Measurements from ENCODE around the gene CAND1.

Gene CAND1

GRCh38 chr12:67344979-67345710 is 76.0 kb downstream of the CAND1 start:
- no peak for DNase-seq (ENCODE audit: low read depth)

- DNase-seq (ENCODE audit: low read depth): no peak
Measured at GRCh38 chr12:67348683-67349082, 79.5 kb downstream of the CAND1 start.

GRCh38 chr12:67352682-67353081 is 83.5 kb downstream of the CAND1 start:
- DNase-seq (ENCODE audit: low read depth): no peak

GRCh38 chr12:67354322-67354721 is 85.2 kb downstream of the CAND1 start:
- DNase-seq (ENCODE audit: low read depth): no peak

DNA sequence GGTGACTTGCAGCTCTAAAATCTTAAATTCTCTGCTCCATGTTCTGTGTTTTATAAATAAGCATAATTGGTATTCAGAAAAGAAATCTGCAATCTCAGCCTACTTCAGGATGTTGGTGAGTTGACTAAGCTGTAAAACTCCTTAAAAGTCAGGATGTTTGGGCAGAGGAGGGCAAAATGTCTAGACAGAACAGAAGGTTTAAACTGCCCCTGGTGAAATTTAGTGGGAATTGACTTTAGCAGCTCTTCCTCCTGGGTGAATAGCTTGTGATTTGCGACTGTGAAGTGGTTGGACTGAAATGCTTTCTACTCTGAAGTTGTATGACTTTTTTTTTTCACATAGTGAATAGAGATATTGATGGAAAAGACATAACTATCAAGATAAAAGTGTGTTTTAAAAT is 85.8 kb downstream of the CAND1 start:
- DNase-seq (ENCODE audit: low read depth): no peak

GRCh38 chr12:67355428-67356379 is 86.5 kb downstream of the CAND1 start:
- no peak for DNase-seq (ENCODE audit: low read depth)

DNA sequence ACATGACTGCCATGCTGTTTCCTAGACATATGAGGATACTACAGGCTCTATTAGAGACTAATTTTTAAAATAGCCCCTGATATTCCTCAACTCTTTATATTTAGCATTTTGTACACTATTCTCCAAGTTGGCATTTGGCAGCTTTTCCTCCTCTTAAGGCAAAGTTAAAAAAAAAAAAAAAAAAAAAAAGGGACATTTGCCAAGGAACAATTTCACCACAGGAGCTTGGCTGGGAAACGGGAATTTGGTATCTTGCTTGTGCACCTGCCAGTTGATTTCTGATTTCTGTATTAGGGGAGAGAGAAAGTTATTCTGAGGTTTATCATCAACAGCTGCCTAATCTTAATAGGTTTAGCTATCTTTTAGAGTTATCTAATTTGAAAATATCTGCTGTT is 87.2 kb downstream of the CAND1 start:
- no peak for DNase-seq (ENCODE audit: low read depth)

DNA sequence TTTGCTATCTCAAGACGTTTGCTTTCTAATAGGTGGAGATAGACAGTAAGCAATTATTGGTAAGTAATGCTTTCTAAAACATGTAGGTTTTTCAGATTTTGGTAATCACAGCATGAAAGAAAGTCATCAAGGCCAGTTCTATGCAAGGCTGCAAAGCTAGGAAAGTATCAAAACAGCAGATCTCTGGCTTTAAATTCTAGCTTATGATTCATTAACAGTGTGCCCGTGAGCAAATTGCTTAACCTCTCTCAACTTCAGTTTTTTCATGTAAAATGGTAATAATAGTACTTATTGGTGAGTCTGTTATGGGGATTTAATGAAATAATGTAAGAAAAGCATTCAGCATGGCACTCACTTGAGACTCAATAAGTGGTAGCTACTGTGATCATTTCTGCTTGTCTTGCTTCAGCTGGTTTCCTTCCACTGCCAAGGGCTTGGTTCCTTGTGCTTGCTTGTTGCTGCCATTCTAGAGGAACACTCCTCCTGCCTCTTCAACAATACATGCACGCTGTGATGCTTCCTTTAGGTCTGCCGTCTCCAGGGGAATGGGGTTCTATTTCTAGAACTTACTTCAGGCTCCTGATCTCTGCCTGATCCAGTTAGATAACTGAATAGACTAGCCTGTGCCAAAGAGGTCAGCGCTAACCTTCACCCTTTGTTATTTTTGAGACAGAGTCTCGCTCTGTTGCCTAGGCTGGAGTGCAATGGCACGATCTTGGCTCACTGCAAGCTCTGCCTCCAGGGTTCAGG is 88.4 kb downstream of the CAND1 start:
- DNase-seq (ENCODE audit: low read depth): no peak

- no peak for DNase-seq (ENCODE audit: low read depth)
Measured at GRCh38 chr12:67358781-67359338, 89.7 kb downstream of the CAND1 start.

DNA sequence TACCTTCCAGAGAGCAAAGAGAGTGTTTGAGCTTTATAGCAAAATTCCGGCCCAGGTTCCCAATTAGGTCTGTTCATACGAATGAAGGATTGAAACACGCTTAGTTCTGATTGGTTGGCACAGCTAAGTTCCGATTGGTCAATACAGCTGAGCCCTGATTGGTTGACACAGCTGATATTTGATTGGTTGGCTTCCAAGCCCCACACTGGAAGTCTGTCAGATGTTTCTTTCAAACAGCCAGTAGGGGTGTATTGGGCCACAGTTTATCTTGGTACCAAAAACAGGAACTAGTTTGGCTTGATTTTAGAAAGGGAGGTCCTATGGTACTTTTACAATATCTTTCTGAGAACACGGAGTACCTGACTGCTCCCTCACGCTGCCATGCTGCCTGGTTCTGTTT is 93.4 kb downstream of the CAND1 start:
- no peak for DNase-seq (ENCODE audit: low read depth)

DNA sequence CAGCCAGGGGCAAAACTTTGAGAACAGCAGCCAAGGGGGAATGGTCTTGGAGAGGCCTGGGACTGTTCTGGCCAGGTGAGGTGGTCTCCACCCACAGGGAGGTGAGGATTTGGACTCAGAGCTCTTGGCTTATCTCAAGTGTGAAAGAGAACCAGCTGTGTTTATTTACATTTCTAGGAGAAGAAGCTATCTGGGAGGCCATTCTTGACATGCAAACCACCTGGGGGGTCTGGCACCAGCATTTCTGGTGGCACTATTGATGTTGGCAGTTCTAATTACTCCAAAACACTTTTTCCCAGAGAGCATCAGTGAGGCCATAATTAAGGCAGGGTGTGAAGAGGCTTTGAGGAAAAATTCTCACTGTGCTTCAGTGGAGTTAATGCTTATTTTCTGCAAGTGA is 95.1 kb downstream of the CAND1 start:
- DNase-seq (ENCODE audit: low read depth): no peak

GRCh38 chr12:67365131-67365530 is 96.0 kb downstream of the CAND1 start:
- DNase-seq (ENCODE audit: low read depth): no peak

- DNase-seq (ENCODE audit: low read depth): no peak
Measured at GRCh38 chr12:67367843-67368242, 98.7 kb downstream of the CAND1 start.

All from activated T-helper 1 cell treated with Interleukin-2 at 50 U/mL for 16 hours (primary cell).